Measurements from ENCODE around the gene MSANTD2. TPM values are rescaled to one million over a fixed set of nuclear protein-coding genes. Genes with fewer than 3 reads are reported as not detected.

The MSANTD2 gene
- total and polyA plus RNA-seq, 9 of the 15 experiments (the other 6 are each of a cell fraction or from before 2014, with no cell fraction given), result 1.3 to 9.9 (median 5.3) TPM

GRCh38 chr11:124746621-124747243, 53.5 kb downstream of the MSANTD2 start:
- Histone ChIP-seq H3K27ac (ENCODE audit: extremely low read depth, low read depth, low read length) (no peak overlapping the region), H3K9me3 (replicated peaks; ENCODE audit: control insufficient read depth, insufficient read depth, low read depth, low read length) (no peaks in the 10 kb centered on the region), H2AFZ (ENCODE audit: low read depth, low read length) (peak overlapping the region; percentile 74), H4K20me1 (replicated peaks; ENCODE audit: control insufficient read depth, insufficient read depth, low read length) (0 out of 2 replicates have a peak, but pooled peaks cover 7% of the 10 kb centered on the region), H3K4me1 (replicated peaks in 1 of 2; ENCODE audit: control insufficient read depth in 2 of 2, insufficient read depth in 2 of 2, low read length in 2 of 2) (peaks cover 8 to 16% of the 10 kb centered on the region in 2 experiments; a peak in 4 of 5 replicates), H3K36me3 (ENCODE audit: control insufficient read depth, insufficient read depth, low read length) (no peaks in the 10 kb centered on the region), H3K9me1 (ENCODE audit: control insufficient read depth, insufficient read depth, low read length) (no peaks in the 10 kb centered on the region), H3K4me2 (ENCODE audit: insufficient read depth, low read length) (peak overlapping the region; percentile 52; the same call in 1 of the 2 replicates), H3K79me2 (ENCODE audit: control insufficient read depth, insufficient read depth, low read length) (no peaks in the 10 kb centered on the region), H3K27me3 (ENCODE audit: control insufficient read depth in 2 of 2, insufficient read depth in 2 of 2, low read length in 2 of 2) (peaks cover 15 to 50% of the 10 kb centered on the region in 2 experiments; a peak in 4 of 5 replicates), H3K4me3 (no peak overlapping the region; the same call in 1 of the 2 replicates), H3K9ac (ENCODE audit: insufficient read depth in 1 of 2, low read depth in 2 of 2, low read length in 2 of 2) (peak overlapping the region in 1 of 2 experiments; percentile 62; a peak in 1 of 4 replicates)
- no TSS peak for BruUV-seq (replicated peaks)
- WGBS (ENCODE audit: insufficient coverage, low coverage, missing lambda C conversion rate), result 57% methylated on average over 25 of the region's 37 CpGs
- in situ Hi-C loops (cut with MboI) (no loop called here), intact Hi-C loops (cut with micrococcal nuclease) (no loop called here)
- peak; percentile 73 to 93 (median 91) for DNase-seq (ENCODE audit: extremely low read depth in 1 of 4, low spot score in 3 of 4)
- ChIA-PET CTCF (ENCODE audit: low intra/inter-chr PET ratio) (no interaction called here), POLR2A (interaction anchor here (0.6 to 1.0 kb wide), 2 partner anchors 12 to 52 kb away, joined by 3 read pairs; no protein-coding TSS in a partner anchor)
- FAIRE-seq, result peak; percentile 26
- peak; percentile 97 for ATAC-seq
- TF ChIP-seq, protein P1, sequence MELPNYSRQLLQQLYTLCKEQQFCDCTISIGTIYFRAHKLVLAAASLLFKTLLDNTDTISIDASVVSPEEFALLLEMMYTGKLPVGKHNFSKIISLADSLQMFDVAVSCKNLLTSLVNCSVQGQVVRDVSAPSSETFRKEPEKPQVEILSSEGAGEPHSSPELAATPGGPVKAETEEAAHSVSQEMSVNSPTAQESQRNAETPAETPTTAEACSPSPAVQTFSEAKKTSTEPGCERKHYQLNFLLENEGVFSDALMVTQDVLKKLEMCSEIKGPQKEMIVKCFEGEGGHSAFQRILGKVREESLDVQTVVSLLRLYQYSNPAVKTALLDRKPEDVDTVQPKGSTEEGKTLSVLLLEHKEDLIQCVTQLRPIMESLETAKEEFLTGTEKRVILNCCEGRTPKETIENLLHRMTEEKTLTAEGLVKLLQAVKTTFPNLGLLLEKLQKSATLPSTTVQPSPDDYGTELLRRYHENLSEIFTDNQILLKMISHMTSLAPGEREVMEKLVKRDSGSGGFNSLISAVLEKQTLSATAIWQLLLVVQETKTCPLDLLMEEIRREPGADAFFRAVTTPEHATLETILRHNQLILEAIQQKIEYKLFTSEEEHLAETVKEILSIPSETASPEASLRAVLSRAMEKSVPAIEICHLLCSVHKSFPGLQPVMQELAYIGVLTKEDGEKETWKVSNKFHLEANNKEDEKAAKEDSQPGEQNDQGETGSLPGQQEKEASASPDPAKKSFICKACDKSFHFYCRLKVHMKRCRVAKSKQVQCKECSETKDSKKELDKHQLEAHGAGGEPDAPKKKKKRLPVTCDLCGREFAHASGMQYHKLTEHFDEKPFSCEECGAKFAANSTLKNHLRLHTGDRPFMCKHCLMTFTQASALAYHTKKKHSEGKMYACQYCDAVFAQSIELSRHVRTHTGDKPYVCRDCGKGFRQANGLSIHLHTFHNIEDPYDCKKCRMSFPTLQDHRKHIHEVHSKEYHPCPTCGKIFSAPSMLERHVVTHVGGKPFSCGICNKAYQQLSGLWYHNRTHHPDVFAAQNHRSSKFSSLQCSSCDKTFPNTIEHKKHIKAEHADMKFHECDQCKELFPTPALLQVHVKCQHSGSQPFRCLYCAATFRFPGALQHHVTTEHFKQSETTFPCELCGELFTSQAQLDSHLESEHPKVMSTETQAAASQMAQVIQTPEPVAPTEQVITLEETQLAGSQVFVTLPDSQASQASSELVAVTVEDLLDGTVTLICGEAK (IDR thresholded peaks at IDR 0.05), result peak; percentile 48; the same call in 1 of the 2 replicates
- TF ChIP-seq, protein P1 (CRISPR knock-in tag; IDR thresholded peaks at IDR 0.05), result no peak
- TF ChIP-seq CREB1 (IDR thresholded peaks at IDR 0.05) (no peak), CREB1 (CRISPR knock-in tag; IDR thresholded peaks at IDR 0.05) (no peak), VEZF1 (CRISPR knock-in tag; IDR thresholded peaks at IDR 0.05) (peak; percentile 54), RFX1 (IDR thresholded peaks at IDR 0.05) (no peak), CBX3 (IDR thresholded peaks at IDR 0.05; ENCODE audit: borderline replicate concordance in 1 of 2, low read length in 2 of 2) (peak in 1 of 2 experiments; percentile 32; a peak in 1 of 3 replicates), MECOM (CRISPR knock-in tag; IDR thresholded peaks at IDR 0.05) (no peak), CTCF (IDR thresholded peaks at IDR 0.05 in 2 of 3, conservative IDR thresholded peaks at IDR 0.05 in 1 of 3; ENCODE audit: insufficient read depth in 2 of 3, low read depth in 1 of 3, low read length in 3 of 3) (peak in 1 of 3 experiments; percentile 19; a peak in 2 of 6 replicates)
